SK-N-SH (cell line): Measurements from ENCODE around the gene DNAH10. TPM values are rescaled to one million over a fixed set of nuclear protein-coding genes. Genes with fewer than 3 reads are reported as not detected.
"Not testable (repeated sequence)": the region's sequence is repeated elsewhere in the genome, so short reads cannot be mapped to it uniquely, and the experiment has no call there.

Experiments
- CTCF ChIA-PET: fragments of 300-600, 350-600 bp; formaldehyde crosslinking; extraction: SDS; loops from one replicate; lab custom pipeline; 2021; lab: Yijun Ruan, JAX
- POLR2A ChIA-PET: fragments of 350-600 bp; sonication (Branson Sonifier 250); formaldehyde crosslinking; extraction: SDS; loops from one replicate; lab custom pipeline; 2020; ENCODE audit warnings: antibody characterized with exemption, inconsistent platforms; lab: Yijun Ruan, JAX
- DNase-seq: peaks from one replicate; pipeline ENCODE4 v3.0.0; 2012
- H2AFZ ChIP-seq: fragments of 200-600 bp; sonication (generic); 2 replicates; pipeline ENCODE4 v1.8.1; 2016; ENCODE audit warnings: antibody characterized with exemption, mild to moderate bottlenecking, low read depth
- H3F3A ChIP-seq: fragments of 200-600 bp; sonication (generic); replicated peaks from 2 replicates; pipeline ENCODE3; 2016; ENCODE audit warnings: antibody characterized with exemption, mild to moderate bottlenecking; ENCODE audit not compliant: insufficient read depth
- H3K27ac ChIP-seq, 2 experiments: fragments of 200-500 bp in 1 of 2; fragments of 200-600 bp in 1 of 2; sonication (Bioruptor generic) in 1 of 2; sonication (generic), shearing (Covaris generic) in 1 of 2; 2 replicates each; pipeline versions ENCODE4 v1.5.1 to v1.6.1; 2014 to 2016; ENCODE audit warnings: low read depth in 2 of 2, inconsistent platforms in 1 of 2, low read length in 1 of 2, mild to moderate bottlenecking in 1 of 2, mixed read lengths in 1 of 2
- H3K27me3 ChIP-seq: fragments of 200-600 bp; sonication (generic), shearing (Covaris generic); 2 replicates; pipeline ENCODE4 v1.6.1; 2016; ENCODE audit warnings: mixed run types; ENCODE audit not compliant: insufficient read depth
- H3K36me3 ChIP-seq, 2 experiments: fragments of 200-500 bp in 1 of 2; fragments of 200-600 bp in 1 of 2; sonication (Bioruptor generic) in 1 of 2; sonication (generic) in 1 of 2; replicated peaks in 1 of 2; 2 replicates each; pipeline versions ENCODE3 to v1.5.1; 2014 to 2016; ENCODE audit warnings: low read length in 1 of 2, mild to moderate bottlenecking in 1 of 2; ENCODE audit not compliant: insufficient read depth in 2 of 2, control insufficient read depth in 1 of 2
- H3K4me1 ChIP-seq, 2 experiments: fragments of 200-500 bp in 1 of 2; fragments of 200-600 bp in 1 of 2; sonication (Bioruptor generic) in 1 of 2; sonication (generic), shearing (Covaris generic) in 1 of 2; 2 replicates each; pipeline versions ENCODE4 v1.5.1 to v1.6.1; 2014 to 2016; ENCODE audit warnings: low read depth in 1 of 2, low read length in 1 of 2, mixed run types in 1 of 2; ENCODE audit not compliant: insufficient read depth in 2 of 2, control insufficient read depth in 1 of 2
- H3K4me2 ChIP-seq: fragments of 200-600 bp; sonication (generic), shearing (Covaris generic); 2 replicates; pipeline ENCODE4 v1.6.1; 2017; ENCODE audit warnings: mixed run types
- H3K4me3 ChIP-seq, 2 experiments: fragments of 200-500 bp in 1 of 2; fragments of 200-600 bp in 1 of 2; sonication (Bioruptor generic) in 1 of 2; sonication (generic), shearing (Covaris generic) in 1 of 2; 2 replicates each; pipeline versions ENCODE4 v1.5.1 to v1.8.1; 2014 to 2016; ENCODE audit warnings: low read depth in 2 of 2, inconsistent platforms in 1 of 2, low read length in 1 of 2, mild to moderate bottlenecking in 1 of 2, mixed read lengths in 1 of 2, moderate library complexity in 1 of 2
- H3K79me2 ChIP-seq: fragments of 200-600 bp; sonication (generic); 2 replicates; pipeline ENCODE4 v1.8.1; 2017; ENCODE audit warnings: mild to moderate bottlenecking; ENCODE audit not compliant: insufficient read depth
- H3K9ac ChIP-seq: fragments of 200-600 bp; sonication (generic); 2 replicates; pipeline ENCODE4 v1.6.1; 2017; ENCODE audit warnings: mixed run types
- H3K9me2 ChIP-seq: fragments of 200-600 bp; sonication (generic); 2 replicates; pipeline ENCODE4 v1.6.1; 2017; ENCODE audit warnings: mixed run types
- H3K9me3 ChIP-seq: fragments of 200-600 bp; sonication (generic); 2 replicates; pipeline ENCODE4 v1.6.1; 2017; ENCODE audit warnings: mixed run types, mild to moderate bottlenecking, moderate library complexity
- H4K20me1 ChIP-seq: fragments of 200-600 bp; sonication (generic); 2 replicates; pipeline ENCODE4 v1.6.1; 2017; ENCODE audit warnings: mild to moderate bottlenecking, mixed run types; ENCODE audit not compliant: insufficient read depth
- ELF1 ChIP-seq: IDR thresholded peaks from 2 replicates; pipeline ENCODE4 v1.4.0; 2012
- MEF2A ChIP-seq: IDR thresholded peaks from 2 replicates; pipeline ENCODE4 v1.4.0; 2012; ENCODE audit warnings: low read depth, borderline replicate concordance
- PBX3 ChIP-seq: IDR thresholded peaks from 2 replicates; pipeline ENCODE4; 2012
- USF1 ChIP-seq: IDR thresholded peaks from 2 replicates; pipeline ENCODE4 v1.4.0; 2012; ENCODE audit warnings: low read depth, borderline replicate concordance
- USF2 ChIP-seq: fragments of 150-350 bp; IDR thresholded peaks from 2 replicates; pipeline ENCODE4 v1.6.1; 2017; ENCODE audit warnings: antibody characterized with exemption, low read length, low read depth, borderline replicate concordance
- WGBS: methylation state at CpG from one replicate; pipeline ENCODE4 v1.1.6; 2017; ENCODE audit warnings: low lambda C conversion rate; 5-methylcytosine and 5-hydroxymethylcytosine counted together
- polyA plus RNA-seq, 3 experiments: library from polyadenylated mRNA; depleted of rRNA; stranded (reverse); fragments of >200 nt; gene quantifications; 2 replicates each; pipeline ENCODE4 v1.2.3, GENCODE V29; 2012

Gene DNAH10
- polyA plus RNA-seq, 1 of the 3 experiments (the other 2 are of a cell fraction), result 0.13 TPM

GRCh38 chr12:123946152-123946515, 184.0 kb downstream of the DNAH10 start (continued):
- TF ChIP-seq USF2, result no peak

- peaks cover 11% of the 10 kb centered on the region; the same call in 1 of the 2 replicates for H3K79me2 ChIP-seq
- POLR2A ChIA-PET, H3K4me1 ChIP-seq, H3K27me3 ChIP-seq, H3K4me3 ChIP-seq, H3K9ac ChIP-seq, H3K4me2 ChIP-seq, H3K27ac ChIP-seq, DNase-seq, H3K9me3 ChIP-seq, H3F3A ChIP-seq, H2AFZ ChIP-seq, CTCF ChIA-PET, H3K9me2 ChIP-seq: not testable (repeated sequence)
- 96% methylated on average over 26 of the region's 35 CpGs for WGBS
- H4K20me1 ChIP-seq, result peaks cover 18% of the 10 kb centered on the region; the same call in 1 of the 2 replicates
- peaks cover 9 to 34% of the 10 kb centered on the region in 2 experiments for H3K36me3 ChIP-seq
Observed at GRCh38 chr12:123946516-123947505, 184.7 kb downstream of the DNAH10 start.

- H3K27me3 ChIP-seq, H3K4me1 ChIP-seq, POLR2A ChIA-PET, H3K9ac ChIP-seq, H3K4me3 ChIP-seq, H3K27ac ChIP-seq, H3K9me2 ChIP-seq, H3K9me3 ChIP-seq, DNase-seq, H3K4me2 ChIP-seq, CTCF ChIA-PET, H3F3A ChIP-seq, H2AFZ ChIP-seq: not testable (repeated sequence)
- Histone ChIP-seq H3K36me3 (peaks cover 5 to 27% of the 10 kb centered on the region in 2 experiments), H3K79me2 (peaks cover 11% of the 10 kb centered on the region; the same call in 1 of the 2 replicates), H4K20me1 (peaks cover 18% of the 10 kb centered on the region; the same call in 1 of the 2 replicates)
- 95% methylated on average over 7 of the region's 7 CpGs for WGBS
Observed at GRCh38 chr12:123947531-123947930, 185.4 kb downstream of the DNAH10 start.

GRCh38 chr12:123948401-123948795, 186.3 kb downstream of the DNAH10 start:
- Histone ChIP-seq H3K79me2 (peaks cover 11% of the 10 kb centered on the region; the same call in 1 of the 2 replicates), H3K4me3 (no peak overlapping the region), H2AFZ (no peak overlapping the region), H3K9me3 (no peaks in the 10 kb centered on the region), H3K4me1 (peaks cover 0 to 7% of the 10 kb centered on the region in 2 experiments; a peak in 1 of 4 replicates), H3K9ac (no peak overlapping the region), H3K4me2 (no peak overlapping the region), H3K27me3 (no peaks in the 10 kb centered on the region), H4K20me1 (peaks cover 18% of the 10 kb centered on the region; the same call in 1 of the 2 replicates), H3K36me3 (peaks cover 0 to 19% of the 10 kb centered on the region in 2 experiments), H3K9me2 (no peaks in the 10 kb centered on the region), H3K27ac (no peak overlapping the region), H3F3A (no peaks in the 10 kb centered on the region)
- ChIA-PET POLR2A (no interaction called here), CTCF (interaction anchor here (1.4 kb wide), 1 partner anchor 84 kb away, joined by 5 read pairs; no protein-coding TSS in a partner anchor)
- WGBS, result 94% methylated on average over 11 of the region's 11 CpGs
- DNase-seq, result no peak
- no peak for TF ChIP-seq USF1
- TF ChIP-seq PBX3, result no peak
- TF ChIP-seq ELF1, result no peak
- no peak for TF ChIP-seq MEF2A
